ENCODE results near the gene CAMK2G.

Gene CAMK2G

GRCh38 chr10:73859784-73860491 is 14.4 kb downstream of the CAMK2G start:
- no peak for DNase-seq

- DNase-seq, result no peak
Measured at GRCh38 chr10:73859428-73859783, 14.9 kb downstream of the CAMK2G start.

DNA sequence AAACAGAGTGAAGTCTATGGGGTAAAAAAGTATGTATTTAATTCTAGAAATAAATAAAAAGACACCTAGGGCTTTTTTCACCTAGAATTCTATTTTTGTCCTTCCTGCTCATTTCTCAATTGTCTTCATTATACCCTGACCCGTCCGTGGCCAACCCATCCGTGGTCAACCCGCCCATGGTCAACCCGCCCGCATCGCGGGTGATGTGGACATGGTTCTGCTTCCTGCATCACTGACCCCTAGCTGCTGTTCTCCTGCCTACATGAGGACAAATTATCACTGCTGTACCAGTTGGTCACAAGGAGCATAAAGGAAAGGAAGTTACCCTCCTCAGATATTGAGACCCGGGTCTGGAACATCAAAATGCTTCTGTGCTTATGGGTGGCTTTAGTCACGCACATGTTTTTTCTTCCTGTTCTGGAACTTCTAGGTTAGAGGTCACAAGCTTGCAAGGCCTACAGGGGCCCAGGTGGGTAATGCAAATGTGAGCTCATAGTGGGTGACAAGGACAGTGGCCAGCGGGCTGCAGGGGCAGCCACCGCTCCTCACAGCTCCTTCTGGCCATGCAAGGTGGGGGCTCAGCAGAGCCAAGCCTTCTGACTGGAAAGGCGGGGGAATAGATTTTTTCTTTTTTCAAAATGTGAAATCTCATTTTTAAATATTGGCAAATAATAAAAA is 15.5 kb downstream of the CAMK2G start:
- DNase-seq, result no peak

DNA sequence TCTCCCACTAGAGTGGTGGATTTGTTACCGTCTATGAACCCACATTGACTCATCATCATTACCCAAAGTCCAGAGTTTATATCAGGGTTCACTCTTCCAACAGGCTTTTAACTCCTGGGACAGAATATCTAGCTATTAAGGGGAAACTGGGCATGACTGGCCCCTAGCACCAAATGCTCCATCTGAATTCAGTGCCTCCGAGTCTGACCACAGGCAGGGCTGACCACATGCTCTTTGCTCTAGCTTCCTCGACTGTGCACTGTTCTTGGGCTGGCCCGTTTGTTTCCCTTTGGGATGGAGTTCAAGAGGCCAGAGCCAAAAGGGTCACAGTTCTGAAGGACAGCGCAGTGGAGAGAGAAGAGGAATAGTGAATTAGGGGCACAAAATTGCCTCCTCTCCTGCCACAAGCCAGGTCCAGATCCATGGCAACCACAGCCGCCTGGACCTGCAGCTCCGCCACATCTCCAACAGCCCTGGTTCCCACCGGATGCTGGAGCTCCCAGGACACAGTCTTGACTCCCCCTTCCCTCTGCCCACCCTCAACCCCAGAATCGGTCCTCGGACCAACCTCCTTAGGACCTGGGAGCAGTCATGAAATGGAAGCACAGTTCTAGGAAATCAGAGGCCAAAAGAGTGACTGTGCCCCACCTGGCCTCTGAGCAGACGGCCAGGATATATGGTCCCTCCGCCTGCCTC is 16.2 kb downstream of the CAMK2G start:
- DNase-seq, result no peak

DNA sequence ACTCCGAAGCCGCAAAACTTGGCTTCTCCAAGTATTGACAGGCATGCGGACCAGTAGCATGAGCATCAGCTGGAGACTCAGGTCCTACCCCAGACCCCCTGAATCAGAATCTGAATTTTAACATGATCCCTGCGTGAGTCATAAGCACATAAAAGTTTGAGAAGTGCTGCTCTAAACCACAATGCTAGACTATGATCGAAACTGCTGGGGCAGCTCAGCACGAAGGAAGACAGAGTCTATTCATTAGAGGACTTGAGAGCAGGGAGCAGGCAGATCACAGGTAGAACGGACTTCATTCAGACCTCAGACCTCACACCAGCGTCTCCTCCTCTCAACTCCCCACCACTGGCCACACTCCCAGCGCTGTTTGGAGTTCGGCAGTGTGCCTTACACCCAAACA is 16.9 kb downstream of the CAMK2G start:
- no peak for DNase-seq

DNA sequence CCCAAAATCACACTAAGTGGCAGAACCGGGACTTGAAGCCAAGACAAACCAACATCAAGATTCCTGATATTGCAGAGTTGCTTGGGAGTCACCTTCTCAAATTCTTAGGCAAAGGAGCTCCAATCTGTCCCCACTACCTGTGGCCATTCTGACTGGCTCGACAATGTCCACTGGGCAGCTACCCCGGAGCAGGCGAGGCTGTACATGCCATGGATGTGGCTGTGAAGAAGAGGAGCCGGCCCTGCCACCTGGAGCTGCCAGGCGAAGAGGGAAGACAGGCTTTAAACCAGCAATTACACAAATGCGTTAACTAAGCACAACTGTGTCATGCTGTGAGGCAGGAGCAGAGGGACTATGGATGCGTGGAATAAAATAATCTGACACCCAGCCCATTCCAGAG is 18.1 kb downstream of the CAMK2G start:
- no peak for DNase-seq

- no peak for DNase-seq
Measured at GRCh38 chr10:73855413-73855812, 18.9 kb downstream of the CAMK2G start.

- no peak for DNase-seq
Measured at GRCh38 chr10:73854310-73854709, 20.0 kb downstream of the CAMK2G start.

GRCh38 chr10:73853196-73853595 is 21.2 kb downstream of the CAMK2G start:
- no peak for DNase-seq

DNA sequence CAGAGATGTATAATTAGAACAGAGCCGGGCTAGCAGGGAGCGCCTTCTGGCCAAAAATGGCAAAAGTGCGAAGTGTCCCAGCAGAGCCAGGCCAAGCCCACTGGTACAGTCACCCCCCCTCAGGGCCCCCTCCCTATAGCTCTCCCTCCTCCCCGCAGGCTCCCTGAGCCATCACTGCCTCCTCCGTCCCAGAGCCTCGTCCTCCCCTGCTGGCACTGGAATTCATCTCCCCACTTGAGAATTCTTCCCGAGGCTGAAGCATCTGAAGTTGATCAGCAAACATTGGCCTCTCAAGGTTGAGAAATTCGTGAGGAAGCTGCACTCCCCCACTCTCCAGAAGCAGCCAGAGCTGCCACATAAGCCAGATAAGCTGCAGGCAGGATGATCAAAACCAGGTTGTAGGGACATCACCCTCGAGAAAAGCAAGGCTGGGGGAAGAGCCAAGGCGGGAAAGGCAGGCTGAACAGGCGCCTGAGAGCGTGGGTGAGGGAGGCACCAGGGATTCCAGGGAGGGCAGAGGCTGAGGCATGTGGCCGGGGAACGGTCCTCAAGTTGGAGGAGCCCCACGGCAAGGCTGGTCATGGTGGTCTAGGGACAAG is 23.4 kb downstream of the CAMK2G start:
- DNase-seq, result no peak

GRCh38 chr10:73850211-73850610 is 24.1 kb downstream of the CAMK2G start:
- DNase-seq, result no peak

DNA sequence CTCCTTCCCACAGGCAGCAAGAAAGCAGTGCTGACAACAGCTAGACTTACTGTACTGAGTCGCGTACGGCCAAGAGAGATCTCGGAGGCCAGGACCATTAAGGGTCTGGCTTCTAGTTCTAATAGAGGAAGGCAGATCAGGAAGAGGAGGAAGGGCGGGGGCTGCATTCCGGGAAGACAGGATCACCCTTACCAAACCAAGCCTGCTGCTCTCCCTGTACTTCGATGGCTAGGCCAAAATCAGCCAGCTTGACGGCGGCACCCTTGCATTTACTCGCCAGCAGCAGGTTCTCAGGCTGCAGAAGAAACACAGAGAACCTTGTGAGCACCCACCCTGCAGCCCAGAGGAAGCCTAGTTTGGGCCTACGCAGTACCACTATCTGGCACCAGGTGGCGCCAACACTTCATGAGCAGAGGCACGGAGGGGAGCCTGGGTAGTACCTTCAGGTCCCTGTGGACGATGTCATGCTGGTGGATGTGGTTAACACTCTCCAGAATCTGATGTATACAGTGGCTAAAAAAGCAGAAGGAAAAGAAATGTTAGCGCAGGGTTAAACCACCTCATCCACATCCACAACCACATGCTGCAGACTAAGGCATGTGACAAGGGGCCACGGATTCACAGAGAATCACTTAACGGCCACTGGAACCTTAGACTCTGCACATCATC is 25.4 kb downstream of the CAMK2G start:
- peak; percentile 95 for DNase-seq

DNA sequence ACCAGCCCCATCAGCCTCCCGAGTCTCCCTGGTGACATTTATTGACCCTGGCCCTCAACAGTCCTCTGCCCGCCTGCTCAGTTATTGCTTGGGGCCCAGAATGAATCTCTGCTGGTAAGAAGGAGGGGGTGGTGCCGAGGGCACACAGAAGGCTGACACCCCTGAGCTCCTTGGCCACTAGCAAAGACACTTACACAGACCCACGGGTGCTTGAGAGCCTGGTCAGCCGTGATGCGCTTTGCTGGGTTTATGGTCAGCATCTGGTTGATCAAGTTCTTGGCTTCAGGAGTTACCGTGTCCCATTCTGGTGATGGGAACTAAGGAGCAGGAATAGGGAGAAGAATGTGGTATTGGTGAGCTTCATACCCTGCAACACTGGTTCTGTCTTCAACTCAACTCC is 27.3 kb downstream of the CAMK2G start:
- no peak for DNase-seq

DNA sequence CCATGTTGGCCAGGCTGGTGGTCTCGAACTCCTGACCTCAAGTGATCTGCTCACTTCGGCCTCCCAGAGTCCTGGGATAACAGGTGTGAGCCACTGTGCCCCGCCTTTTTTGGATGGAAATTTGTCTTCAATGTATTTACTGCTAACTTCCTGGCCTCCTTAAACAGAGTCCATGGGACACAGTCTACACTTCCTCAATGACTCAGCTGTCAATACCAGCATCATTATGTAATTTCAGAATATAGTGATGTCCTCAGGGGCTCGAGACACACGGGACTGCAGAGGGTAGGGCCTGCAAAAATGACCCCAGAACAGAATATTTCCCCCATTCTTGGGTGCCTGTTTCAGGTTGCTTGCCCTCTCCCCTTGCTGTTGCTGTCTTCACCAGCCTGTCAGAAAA is 31.1 kb downstream of the CAMK2G start:
- no peak for DNase-seq

GRCh38 chr10:73842349-73842748 is 32.0 kb downstream of the CAMK2G start:
- DNase-seq, result no peak

GRCh38 chr10:73841526-73842285 is 32.6 kb downstream of the CAMK2G start:
- DNase-seq, result no peak

- no peak for DNase-seq
Measured at GRCh38 chr10:73841061-73841421, 33.3 kb downstream of the CAMK2G start.

DNA sequence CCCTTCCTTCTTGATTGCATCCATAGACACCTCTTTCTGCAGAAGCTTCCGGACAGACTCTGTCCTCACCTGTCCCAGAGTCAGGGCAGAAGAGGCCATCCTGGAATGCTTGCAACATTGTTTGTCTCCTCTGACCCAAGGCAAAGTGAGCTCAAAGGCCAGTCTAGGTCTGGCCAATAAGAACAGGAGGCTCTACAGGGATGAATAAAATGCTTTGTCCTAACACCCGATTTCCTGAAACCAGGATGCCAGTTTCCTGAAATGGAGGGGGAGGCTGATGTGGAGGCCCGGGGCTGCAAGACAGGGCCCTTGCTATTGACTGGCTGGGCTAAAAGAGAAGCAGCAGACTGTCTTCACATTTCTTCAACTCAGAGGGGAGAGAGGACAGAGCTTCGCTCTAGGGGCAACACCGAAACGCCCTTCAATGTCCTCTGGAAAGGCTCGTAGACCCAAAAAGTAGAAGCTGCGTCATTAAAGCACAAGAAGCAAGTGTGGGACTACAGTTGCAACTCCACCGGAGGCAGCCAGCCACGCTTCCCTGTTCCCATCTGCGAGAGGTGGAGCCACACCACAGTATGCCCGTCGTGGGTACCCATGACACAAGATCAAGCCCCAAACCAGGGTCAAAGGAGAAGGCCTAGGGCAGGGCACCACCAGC is 33.8 kb downstream of the CAMK2G start:
- DNase-seq, result no peak

DNA sequence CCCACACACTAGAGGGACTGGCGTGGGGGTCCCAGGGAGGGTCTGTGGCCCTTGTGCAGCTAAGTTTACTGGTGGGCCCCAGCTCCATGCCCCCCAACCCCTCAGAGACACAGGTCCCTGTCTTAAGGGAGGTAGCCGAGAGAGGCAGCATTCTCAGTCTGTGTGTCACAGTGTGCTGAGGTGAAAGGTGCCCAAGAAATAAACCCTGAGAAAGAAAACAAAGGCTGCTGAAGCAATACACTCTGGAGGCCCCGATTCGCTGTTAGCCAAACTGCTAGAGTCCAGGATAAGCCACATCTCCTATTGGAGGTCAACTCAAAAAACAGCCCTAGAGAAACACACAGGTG is 34.3 kb downstream of the CAMK2G start:
- DNase-seq, result no peak

DNA sequence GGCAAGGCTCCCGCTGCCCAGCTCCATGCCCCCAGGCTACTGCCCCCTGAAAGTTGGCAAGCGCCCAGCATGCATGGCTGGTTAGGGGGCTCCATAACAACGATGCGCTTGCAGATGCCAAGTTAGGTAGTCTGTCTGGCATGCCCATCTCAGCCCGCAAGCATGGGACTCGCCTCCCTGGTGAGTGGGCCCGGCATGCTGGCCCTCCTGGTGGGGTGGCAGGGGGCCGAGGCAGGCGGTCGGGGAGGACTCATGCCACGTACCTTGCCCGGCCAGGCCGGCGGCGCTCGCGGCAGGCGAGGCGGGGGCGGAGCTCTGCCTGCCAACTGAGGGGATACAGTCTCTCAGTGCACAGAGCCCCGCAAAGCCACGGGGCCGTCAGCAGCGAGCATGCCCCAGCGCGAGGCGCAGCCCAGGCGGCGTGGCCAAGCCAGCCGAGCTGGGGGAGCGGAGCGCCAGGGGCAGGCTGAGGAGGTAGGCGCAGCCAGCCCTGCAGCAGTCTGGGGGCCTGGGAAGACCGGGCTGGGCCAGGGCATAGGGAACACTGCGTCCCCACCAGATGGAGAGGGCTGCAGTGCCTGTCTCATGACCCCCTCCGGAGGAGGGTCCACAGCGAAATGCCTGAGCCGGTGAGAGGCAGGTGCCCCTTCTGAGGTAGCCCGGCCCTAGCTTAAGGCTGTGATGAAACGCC is 34.9 kb downstream of the CAMK2G start:
- DNase-seq, result no peak

- no peak for DNase-seq
Measured at GRCh38 chr10:73838827-73839226, 35.5 kb downstream of the CAMK2G start.

Measured in activated CD4-positive, CD25-positive, alpha-beta regulatory T cell treated with anti-CD3 and anti-CD28 coated beads, Interleukin-2, amount 50 U/mL, for 72 hours (primary cell).